Measurements from ENCODE around the gene SASH1. TPM values are rescaled to one million over a fixed set of nuclear protein-coding genes. Genes with fewer than 3 reads are reported as not detected.

Gene SASH1
- total and polyA plus RNA-seq, 2 of the 8 experiments (the other 6 are each of a cell fraction or from before 2014, with no cell fraction given) = 6.0 to 20.2 TPM

- H3K4me2 ChIP-seq (ENCODE audit: insufficient read depth in 1 of 2, low read depth in 2 of 2, low read length in 2 of 2) = no peak overlapping the region
- POLR2A ChIA-PET (ENCODE audit: partially characterized antibody) = interaction anchor here (1.3 kb wide), 2 partner anchors 8 to 37 kb away, joined by 3 read pairs; no protein-coding TSS in a partner anchor
- no peak overlapping the region for H3K18ac ChIP-seq (ENCODE audit: extremely low read depth, low read length)
- no peak overlapping the region for H3K14ac ChIP-seq (ENCODE audit: insufficient read length)
- H3K23me2 ChIP-seq (ENCODE audit: low read depth, low read length) = 0 out of 2 replicates have a peak, but pooled peaks cover 2% of the 10 kb centered on the region
- WGBS, 2 experiments (ENCODE audit: extremely low coverage in 1 of 2, insufficient coverage in 1 of 2, insufficient read length in 1 of 2, insufficient replicate concordance in 2 of 2, low coverage in 1 of 2, low lambda C conversion rate in 2 of 2, missing lambda C conversion rate in 1 of 2) = 88% methylated on average over 1 of the region's 1 CpG; no CpG with 5 or more reads in 1 of the 2 experiments
- H3K4me3 ChIP-seq (ENCODE audit: extremely low read depth in 1 of 4, insufficient read depth in 2 of 4, low read depth in 3 of 4, low read length in 4 of 4) = no peak overlapping the region
- no peak overlapping the region for H3K4ac ChIP-seq (replicated peaks; ENCODE audit: insufficient read length, low read depth, low read length)
- H2BK15ac ChIP-seq (ENCODE audit: low read length) = no peak overlapping the region
- no peak overlapping the region for H2BK120ac ChIP-seq (replicated peaks; ENCODE audit: low read depth, low read length)
- no peak overlapping the region for H2BK5ac ChIP-seq (ENCODE audit: low read depth, low read length)
- CTCF ChIA-PET (ENCODE audit: partially characterized antibody) = interaction anchor here (1.4 to 1.8 kb wide), 5 partner anchors 8 to 259 kb away, joined by 3 to 7 read pairs (median 5); no protein-coding TSS in a partner anchor
- no peak overlapping the region for H2BK20ac ChIP-seq (ENCODE audit: low read length)
- H2BK12ac ChIP-seq (ENCODE audit: low read depth, low read length) = no peak overlapping the region
- FAIRE-seq = no peak
- no peak overlapping the region for H4K8ac ChIP-seq (ENCODE audit: extremely low read depth, insufficient read depth, low read length)
- no peaks in the 10 kb centered on the region for H3K9me3 ChIP-seq (ENCODE audit: insufficient read depth in 2 of 2, low read depth in 1 of 2, low read length in 1 of 2)
- H2AK5ac ChIP-seq (ENCODE audit: low read depth, low read length) = no peak overlapping the region
- no peak overlapping the region for H3K23ac ChIP-seq (ENCODE audit: insufficient read length)
- peaks cover 0 to 9% of the 10 kb centered on the region in 2 experiments; a peak in 2 of 4 replicates for H3K79me2 ChIP-seq (ENCODE audit: control insufficient read depth in 1 of 2, insufficient read depth in 2 of 2, low read length in 2 of 2)
- H3K56ac ChIP-seq (replicated peaks; ENCODE audit: insufficient read length, low read depth, low read length) = no peak overlapping the region
- H4K5ac ChIP-seq (ENCODE audit: insufficient read length, low read depth, low read length) = no peak overlapping the region
- peaks cover 0 to 3% (median 0%) of the 10 kb centered on the region in 4 experiments; a peak in 2 of 8 replicates for H3K36me3 ChIP-seq (ENCODE audit: control insufficient read depth in 2 of 4, insufficient read depth in 4 of 4, low read length in 3 of 4)
- H3K9ac ChIP-seq (replicated peaks in 1 of 4; ENCODE audit: extremely low read depth in 1 of 4, low read depth in 3 of 4, low read length in 3 of 4) = no peak overlapping the region
- no peaks in the 10 kb centered on the region for H3K27me3 ChIP-seq (replicated peaks in 1 of 4; ENCODE audit: control insufficient read depth in 3 of 4, extremely low read depth in 1 of 4, insufficient read depth in 3 of 4, low read length in 3 of 4)
- no peak overlapping the region for H2AFZ ChIP-seq (ENCODE audit: low read length)
- H3K79me1 ChIP-seq (ENCODE audit: low read depth, low read length) = no peaks in the 10 kb centered on the region
- H3K27ac ChIP-seq (ENCODE audit: low read depth, low read length) = no peak overlapping the region
- peaks cover 0 to 7% (median 2%) of the 10 kb centered on the region in 4 experiments; a peak in 1 of 7 replicates for H3K4me1 ChIP-seq (replicated peaks in 1 of 4; ENCODE audit: control insufficient read depth in 3 of 4, insufficient read depth in 4 of 4, low read length in 3 of 4)
- DNase-seq (ENCODE audit: low read depth in 1 of 2, low spot score in 2 of 2) = no peak
- H4K20me1 ChIP-seq (replicated peaks in 1 of 2; ENCODE audit: control insufficient read depth in 1 of 2, insufficient read depth in 2 of 2, low read length in 2 of 2) = no peaks in the 10 kb centered on the region
- H4K91ac ChIP-seq (replicated peaks; ENCODE audit: insufficient read length, low read length) = no peak overlapping the region
- TF ChIP-seq ATF3 (IDR thresholded peaks at IDR 0.05; ENCODE audit: insufficient read depth, low read depth, low read length) (no peak), MAX (IDR thresholded peaks at IDR 0.05) (no peak), SP2 (IDR thresholded peaks at IDR 0.05; ENCODE audit: low read length) (no peak), SUZ12 (IDR thresholded peaks at IDR 0.05; ENCODE audit: low read length) (no peak), TAF7 (optimal IDR thresholded peaks at IDR 0.05; ENCODE audit: borderline replicate concordance, low read depth, low read length) (no peak), TBP (IDR thresholded peaks at IDR 0.05; ENCODE audit: low read depth, low read length) (no peak)
- TF ChIP-seq, protein P1, sequence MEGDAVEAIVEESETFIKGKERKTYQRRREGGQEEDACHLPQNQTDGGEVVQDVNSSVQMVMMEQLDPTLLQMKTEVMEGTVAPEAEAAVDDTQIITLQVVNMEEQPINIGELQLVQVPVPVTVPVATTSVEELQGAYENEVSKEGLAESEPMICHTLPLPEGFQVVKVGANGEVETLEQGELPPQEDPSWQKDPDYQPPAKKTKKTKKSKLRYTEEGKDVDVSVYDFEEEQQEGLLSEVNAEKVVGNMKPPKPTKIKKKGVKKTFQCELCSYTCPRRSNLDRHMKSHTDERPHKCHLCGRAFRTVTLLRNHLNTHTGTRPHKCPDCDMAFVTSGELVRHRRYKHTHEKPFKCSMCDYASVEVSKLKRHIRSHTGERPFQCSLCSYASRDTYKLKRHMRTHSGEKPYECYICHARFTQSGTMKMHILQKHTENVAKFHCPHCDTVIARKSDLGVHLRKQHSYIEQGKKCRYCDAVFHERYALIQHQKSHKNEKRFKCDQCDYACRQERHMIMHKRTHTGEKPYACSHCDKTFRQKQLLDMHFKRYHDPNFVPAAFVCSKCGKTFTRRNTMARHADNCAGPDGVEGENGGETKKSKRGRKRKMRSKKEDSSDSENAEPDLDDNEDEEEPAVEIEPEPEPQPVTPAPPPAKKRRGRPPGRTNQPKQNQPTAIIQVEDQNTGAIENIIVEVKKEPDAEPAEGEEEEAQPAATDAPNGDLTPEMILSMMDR (IDR thresholded peaks at IDR 0.05; ENCODE audit: control extremely low read depth in 1 of 3, insufficient read depth in 1 of 3, low read depth in 1 of 3, low read length in 3 of 3) = no peak
- TF ChIP-seq, protein P2, sequence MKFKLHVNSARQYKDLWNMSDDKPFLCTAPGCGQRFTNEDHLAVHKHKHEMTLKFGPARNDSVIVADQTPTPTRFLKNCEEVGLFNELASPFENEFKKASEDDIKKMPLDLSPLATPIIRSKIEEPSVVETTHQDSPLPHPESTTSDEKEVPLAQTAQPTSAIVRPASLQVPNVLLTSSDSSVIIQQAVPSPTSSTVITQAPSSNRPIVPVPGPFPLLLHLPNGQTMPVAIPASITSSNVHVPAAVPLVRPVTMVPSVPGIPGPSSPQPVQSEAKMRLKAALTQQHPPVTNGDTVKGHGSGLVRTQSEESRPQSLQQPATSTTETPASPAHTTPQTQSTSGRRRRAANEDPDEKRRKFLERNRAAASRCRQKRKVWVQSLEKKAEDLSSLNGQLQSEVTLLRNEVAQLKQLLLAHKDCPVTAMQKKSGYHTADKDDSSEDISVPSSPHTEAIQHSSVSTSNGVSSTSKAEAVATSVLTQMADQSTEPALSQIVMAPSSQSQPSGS (IDR thresholded peaks at IDR 0.05; ENCODE audit: low read length) = no peak
Measured at GRCh38 chr6:148436466-148436865, 93.8 kb downstream of the SASH1 start.

Data from H1 (cell line).